Liver (tissue), 9 donors: ENCODE measurements around the gene ELOVL4. TPM values are rescaled to one million over a fixed set of nuclear protein-coding genes. Genes with fewer than 3 reads are reported as not detected.

Source experiments
- DNase-seq: peaks from one replicate; pipeline ENCODE4 v3.0.0-alpha.2; 2017; ENCODE audit warnings: low spot score
- H3K27ac ChIP-seq, 2 donors: one replicate each; pipeline ENCODE4 v1.7.0; 2013; ENCODE audit warnings: inconsistent platforms in 2 of 2, low read length in 2 of 2, control low read depth in 1 of 2, low read depth in 1 of 2, mild to moderate bottlenecking in 1 of 2
- H3K27me3 ChIP-seq, 4 donors: one replicate each; pipeline versions ENCODE4 v1.6.1 to v1.7.0; 2013; ENCODE audit warnings: low read length in 3 of 4, inconsistent platforms in 1 of 4, mild to moderate bottlenecking in 1 of 4, moderate library complexity in 1 of 4; ENCODE audit not compliant: control insufficient read depth in 4 of 4, insufficient read depth in 4 of 4
- H3K36me3 ChIP-seq, 4 donors: one replicate each; pipeline versions ENCODE4 v1.6.1 to v1.7.0; 2013; ENCODE audit warnings: low read length in 3 of 4, mild to moderate bottlenecking in 3 of 4, low read depth in 1 of 4, moderate library complexity in 1 of 4; ENCODE audit not compliant: control insufficient read depth in 4 of 4, insufficient read depth in 3 of 4
- H3K4me1 ChIP-seq, 4 donors: one replicate each; pipeline versions ENCODE4 v1.6.1 to v1.7.0; 2013; ENCODE audit warnings: low read length in 3 of 4, mild to moderate bottlenecking in 3 of 4, moderate library complexity in 1 of 4; ENCODE audit not compliant: control insufficient read depth in 4 of 4, insufficient read depth in 4 of 4
- H3K4me3 ChIP-seq, 3 donors: one replicate each; pipeline versions ENCODE4 v1.6.1 to v1.7.0; 2013; ENCODE audit warnings: low read length in 3 of 3, control low read depth in 1 of 3, low read depth in 1 of 3, mild to moderate bottlenecking in 1 of 3
- H3K9ac ChIP-seq, 2 donors: one replicate each; pipeline ENCODE4 v1.7.0; 2013; ENCODE audit warnings: low read length in 2 of 2, mild to moderate bottlenecking in 2 of 2, moderate library complexity in 2 of 2, control low read depth in 1 of 2, low read depth in 1 of 2
- H3K9me3 ChIP-seq, 4 donors: one replicate each; pipeline versions ENCODE4 v1.6.1 to v1.7.0; 2013; ENCODE audit warnings: low read length in 3 of 4; ENCODE audit not compliant: control insufficient read depth in 4 of 4
- EGR1 ChIP-seq, 2 donors: IDR thresholded peaks; 2 replicates each; pipeline ENCODE4 v1.6.1; 2016 to 2018; ENCODE audit warnings: antibody characterized with exemption in 2 of 2, low read depth in 2 of 2
- FOXA2 ChIP-seq: IDR thresholded peaks from 2 replicates; pipeline ENCODE4 v1.6.1; 2016; ENCODE audit warnings: antibody characterized with exemption
- GABPA ChIP-seq, 2 donors: IDR thresholded peaks in 1 of 2; conservative IDR thresholded peaks in 1 of 2; 2 replicates each; pipeline ENCODE4 v1.6.1; 2016; ENCODE audit warnings: antibody characterized with exemption in 2 of 2, mild to moderate bottlenecking in 1 of 2, moderate library complexity in 1 of 2
- HNF4A ChIP-seq, 2 donors: conservative IDR thresholded peaks; 2 replicates each; pipeline ENCODE4 v1.6.1; 2016; ENCODE audit warnings: antibody characterized with exemption in 2 of 2, mild to moderate bottlenecking in 2 of 2
- HNF4G ChIP-seq: IDR thresholded peaks from 2 replicates; pipeline ENCODE4 v1.6.1; 2016; ENCODE audit warnings: antibody characterized with exemption
- JUND ChIP-seq, 2 donors: IDR thresholded peaks; 2 replicates each; pipeline ENCODE4 v1.6.1; 2016; ENCODE audit warnings: antibody characterized with exemption in 2 of 2
- TAF1 ChIP-seq: conservative IDR thresholded peaks from 2 replicates; pipeline ENCODE4 v1.6.1; 2016; ENCODE audit warnings: antibody characterized with exemption, mild to moderate bottlenecking
- WGBS: extraction: QIAGEN DNeasy Blood & Tissue Kit; methylation state at CpG from one replicate; pipeline ENCODE4 v1.1.7; 2013; 5-methylcytosine and 5-hydroxymethylcytosine counted together
- polyA plus RNA-seq, 2 donors: library from polyadenylated mRNA; stranded (reverse) in 1 of 2; unstranded in 1 of 2; fragments of 200-250 nt in 1 of 2; fragments of >200 nt in 1 of 2; fragmentation: Nextera tagmentation in 1 of 2; extraction: Ambion mirVana in 1 of 2; gene quantifications; one replicate each; pipeline versions ENCODE4 v1.2.1 to v1.2.3, GENCODE V29; 2013 to 2015
- total RNA-seq, 2 donors: library from RNA; depleted of rRNA; stranded (reverse); fragments of >200 nt; gene quantifications; one replicate each; pipeline ENCODE4 v1.2.3, GENCODE V29; 2014
- TF ChIP-seq, protein P1 (sequence below): IDR thresholded peaks from 2 replicates; pipeline ENCODE4 v1.6.1; 2016; ENCODE audit warnings: antibody characterized with exemption
- TF ChIP-seq, protein P2 (sequence below): fragments of 150-350 bp; IDR thresholded peaks from 2 replicates; pipeline ENCODE4 v1.5.1; 2017; ENCODE audit warnings: improper control_type of control experiment, low read depth, low read length; ENCODE audit not compliant: missing input control
- TF ChIP-seq, protein P3 (sequence below): IDR thresholded peaks from 2 replicates; pipeline ENCODE4 v1.6.1; 2016; ENCODE audit warnings: antibody characterized with exemption, mild to moderate bottlenecking
- TF ChIP-seq, protein P4 (sequence below): IDR thresholded peaks from 2 replicates; pipeline ENCODE4 v1.6.1; 2016; ENCODE audit warnings: antibody characterized with exemption
- TF ChIP-seq, protein P5 (sequence below): IDR thresholded peaks from 2 replicates; pipeline ENCODE4 v1.6.1; 2016; ENCODE audit warnings: antibody characterized with exemption
- donor health status: healthy.
- donor health status: healthy.
- donor health status: healthy.
- donor health status: healthy.
- donor health status: healthy.

The ELOVL4 gene
- total and polyA plus RNA-seq, 4 donors: 0.07 to 2.1 (median 0.09) TPM; not detected in 1

DNA sequence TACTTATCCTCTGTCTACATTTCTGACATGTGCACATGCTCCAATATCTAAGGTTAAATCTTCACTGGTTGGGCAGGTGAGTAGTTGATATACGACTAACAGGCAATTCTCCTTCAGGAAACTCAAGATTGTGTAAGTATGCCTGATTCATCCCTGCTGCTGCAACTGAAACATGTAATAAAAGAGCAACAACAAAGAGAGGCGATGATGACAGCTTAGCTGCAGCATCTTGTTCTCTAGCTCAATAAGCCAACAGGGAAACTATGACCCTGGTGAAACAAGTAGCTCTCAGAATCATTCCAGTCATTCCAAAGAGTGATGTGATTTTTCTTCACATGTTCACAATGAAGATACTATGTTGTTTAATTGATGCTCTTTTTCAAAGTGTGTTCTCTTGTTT is 74.4 kb downstream of the ELOVL4 start:
- no peak for DNase-seq
- Histone ChIP-seq H3K9ac (no peak overlapping the region), H3K4me1 (peaks cover 2 to 70% (median 53%) of the 10 kb centered on the region in 4 donors), H3K9me3 (no peaks in the 10 kb centered on the region), H3K27me3 (no peaks in the 10 kb centered on the region), H3K36me3 (no peaks in the 10 kb centered on the region), H3K27ac (no peak overlapping the region), H3K4me3 (no peak overlapping the region)
- TF ChIP-seq FOXA2 (no peak), HNF4G (no peak), TAF1 (no peak), JUND (IDR thresholded peaks at IDR 0.05) (no peak), EGR1 (IDR thresholded peaks at IDR 0.05; ENCODE audit: low read depth in 2 of 2) (no peak), HNF4A (conservative IDR thresholded peaks at IDR 0.05) (no peak)
- TF ChIP-seq, protein P1, sequence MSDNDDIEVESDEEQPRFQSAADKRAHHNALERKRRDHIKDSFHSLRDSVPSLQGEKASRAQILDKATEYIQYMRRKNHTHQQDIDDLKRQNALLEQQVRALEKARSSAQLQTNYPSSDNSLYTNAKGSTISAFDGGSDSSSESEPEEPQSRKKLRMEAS: no peak
- TF ChIP-seq, protein P2, sequence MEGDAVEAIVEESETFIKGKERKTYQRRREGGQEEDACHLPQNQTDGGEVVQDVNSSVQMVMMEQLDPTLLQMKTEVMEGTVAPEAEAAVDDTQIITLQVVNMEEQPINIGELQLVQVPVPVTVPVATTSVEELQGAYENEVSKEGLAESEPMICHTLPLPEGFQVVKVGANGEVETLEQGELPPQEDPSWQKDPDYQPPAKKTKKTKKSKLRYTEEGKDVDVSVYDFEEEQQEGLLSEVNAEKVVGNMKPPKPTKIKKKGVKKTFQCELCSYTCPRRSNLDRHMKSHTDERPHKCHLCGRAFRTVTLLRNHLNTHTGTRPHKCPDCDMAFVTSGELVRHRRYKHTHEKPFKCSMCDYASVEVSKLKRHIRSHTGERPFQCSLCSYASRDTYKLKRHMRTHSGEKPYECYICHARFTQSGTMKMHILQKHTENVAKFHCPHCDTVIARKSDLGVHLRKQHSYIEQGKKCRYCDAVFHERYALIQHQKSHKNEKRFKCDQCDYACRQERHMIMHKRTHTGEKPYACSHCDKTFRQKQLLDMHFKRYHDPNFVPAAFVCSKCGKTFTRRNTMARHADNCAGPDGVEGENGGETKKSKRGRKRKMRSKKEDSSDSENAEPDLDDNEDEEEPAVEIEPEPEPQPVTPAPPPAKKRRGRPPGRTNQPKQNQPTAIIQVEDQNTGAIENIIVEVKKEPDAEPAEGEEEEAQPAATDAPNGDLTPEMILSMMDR: no peak
- TF ChIP-seq, protein P3, sequence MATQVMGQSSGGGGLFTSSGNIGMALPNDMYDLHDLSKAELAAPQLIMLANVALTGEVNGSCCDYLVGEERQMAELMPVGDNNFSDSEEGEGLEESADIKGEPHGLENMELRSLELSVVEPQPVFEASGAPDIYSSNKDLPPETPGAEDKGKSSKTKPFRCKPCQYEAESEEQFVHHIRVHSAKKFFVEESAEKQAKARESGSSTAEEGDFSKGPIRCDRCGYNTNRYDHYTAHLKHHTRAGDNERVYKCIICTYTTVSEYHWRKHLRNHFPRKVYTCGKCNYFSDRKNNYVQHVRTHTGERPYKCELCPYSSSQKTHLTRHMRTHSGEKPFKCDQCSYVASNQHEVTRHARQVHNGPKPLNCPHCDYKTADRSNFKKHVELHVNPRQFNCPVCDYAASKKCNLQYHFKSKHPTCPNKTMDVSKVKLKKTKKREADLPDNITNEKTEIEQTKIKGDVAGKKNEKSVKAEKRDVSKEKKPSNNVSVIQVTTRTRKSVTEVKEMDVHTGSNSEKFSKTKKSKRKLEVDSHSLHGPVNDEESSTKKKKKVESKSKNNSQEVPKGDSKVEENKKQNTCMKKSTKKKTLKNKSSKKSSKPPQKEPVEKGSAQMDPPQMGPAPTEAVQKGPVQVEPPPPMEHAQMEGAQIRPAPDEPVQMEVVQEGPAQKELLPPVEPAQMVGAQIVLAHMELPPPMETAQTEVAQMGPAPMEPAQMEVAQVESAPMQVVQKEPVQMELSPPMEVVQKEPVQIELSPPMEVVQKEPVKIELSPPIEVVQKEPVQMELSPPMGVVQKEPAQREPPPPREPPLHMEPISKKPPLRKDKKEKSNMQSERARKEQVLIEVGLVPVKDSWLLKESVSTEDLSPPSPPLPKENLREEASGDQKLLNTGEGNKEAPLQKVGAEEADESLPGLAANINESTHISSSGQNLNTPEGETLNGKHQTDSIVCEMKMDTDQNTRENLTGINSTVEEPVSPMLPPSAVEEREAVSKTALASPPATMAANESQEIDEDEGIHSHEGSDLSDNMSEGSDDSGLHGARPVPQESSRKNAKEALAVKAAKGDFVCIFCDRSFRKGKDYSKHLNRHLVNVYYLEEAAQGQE: no peak
- WGBS: 82% methylated on average over 2 of the region's 2 CpGs

DNA sequence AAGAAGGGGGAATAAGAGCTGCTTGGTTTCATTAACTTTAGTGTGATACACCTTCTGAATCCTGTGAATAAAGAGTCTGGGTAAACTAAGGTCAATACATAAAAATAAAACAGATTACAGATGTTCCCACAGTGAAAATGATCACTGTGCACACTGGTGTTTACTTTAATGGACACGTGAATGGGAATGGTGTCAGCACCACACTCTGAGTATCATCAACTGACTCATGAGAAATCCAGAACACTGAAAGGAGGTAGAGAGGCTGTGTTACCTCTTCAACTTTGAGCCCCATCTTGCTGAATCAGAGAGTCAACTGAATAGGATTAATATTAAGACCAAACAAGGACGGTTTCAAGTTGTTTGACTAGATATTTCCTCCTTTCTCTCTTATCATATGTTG is 75.0 kb downstream of the ELOVL4 start:
- H3K9me3 ChIP-seq: no peaks in the 10 kb centered on the region
- no peaks in the 10 kb centered on the region for H3K36me3 ChIP-seq
- H3K9ac ChIP-seq: no peak overlapping the region
- H3K4me3 ChIP-seq: no peak overlapping the region
- TF ChIP-seq GABPA (IDR thresholded peaks at IDR 0.05 in 1 of 2, conservative IDR thresholded peaks at IDR 0.05 in 1 of 2) (no peak), TAF1 (no peak), HNF4G (no peak), HNF4A (conservative IDR thresholded peaks at IDR 0.05) (peak in 1 of 2 donors; percentile 10)
- TF ChIP-seq, protein P4, sequence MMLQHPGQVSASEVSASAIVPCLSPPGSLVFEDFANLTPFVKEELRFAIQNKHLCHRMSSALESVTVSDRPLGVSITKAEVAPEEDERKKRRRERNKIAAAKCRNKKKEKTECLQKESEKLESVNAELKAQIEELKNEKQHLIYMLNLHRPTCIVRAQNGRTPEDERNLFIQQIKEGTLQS: no peak
- TF ChIP-seq, protein P5, sequence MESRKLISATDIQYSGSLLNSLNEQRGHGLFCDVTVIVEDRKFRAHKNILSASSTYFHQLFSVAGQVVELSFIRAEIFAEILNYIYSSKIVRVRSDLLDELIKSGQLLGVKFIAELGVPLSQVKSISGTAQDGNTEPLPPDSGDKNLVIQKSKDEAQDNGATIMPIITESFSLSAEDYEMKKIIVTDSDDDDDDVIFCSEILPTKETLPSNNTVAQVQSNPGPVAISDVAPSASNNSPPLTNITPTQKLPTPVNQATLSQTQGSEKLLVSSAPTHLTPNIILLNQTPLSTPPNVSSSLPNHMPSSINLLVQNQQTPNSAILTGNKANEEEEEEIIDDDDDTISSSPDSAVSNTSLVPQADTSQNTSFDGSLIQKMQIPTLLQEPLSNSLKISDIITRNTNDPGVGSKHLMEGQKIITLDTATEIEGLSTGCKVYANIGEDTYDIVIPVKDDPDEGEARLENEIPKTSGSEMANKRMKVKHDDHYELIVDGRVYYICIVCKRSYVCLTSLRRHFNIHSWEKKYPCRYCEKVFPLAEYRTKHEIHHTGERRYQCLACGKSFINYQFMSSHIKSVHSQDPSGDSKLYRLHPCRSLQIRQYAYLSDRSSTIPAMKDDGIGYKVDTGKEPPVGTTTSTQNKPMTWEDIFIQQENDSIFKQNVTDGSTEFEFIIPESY: no peak
- peaks cover 2 to 73% (median 51%) of the 10 kb centered on the region in 4 donors for H3K4me1 ChIP-seq
- H3K27ac ChIP-seq: peak overlapping the region in 1 of 2 donors; percentile 28
- WGBS: 20% methylated on average over 2 of the region's 2 CpGs
- H3K27me3 ChIP-seq: no peaks in the 10 kb centered on the region
- no peak for DNase-seq
